Epithelial cell of alveolus of lung (primary cell): ENCODE measurements around the gene SLC22A31. TPM values are rescaled to one million over a fixed set of nuclear protein-coding genes. Genes with fewer than 3 reads are reported as not detected.

Experiments
- total RNA-seq: library from RNA; depleted of rRNA; stranded (reverse); fragments of >200 nt; gene quantifications from 2 replicates; pipeline ENCODE4 v1.2.1, GENCODE V29; 2015

Gene SLC22A31
- total RNA-seq: 11.1 TPM in 1 of 2 replicates, not detected in the other

DNA sequence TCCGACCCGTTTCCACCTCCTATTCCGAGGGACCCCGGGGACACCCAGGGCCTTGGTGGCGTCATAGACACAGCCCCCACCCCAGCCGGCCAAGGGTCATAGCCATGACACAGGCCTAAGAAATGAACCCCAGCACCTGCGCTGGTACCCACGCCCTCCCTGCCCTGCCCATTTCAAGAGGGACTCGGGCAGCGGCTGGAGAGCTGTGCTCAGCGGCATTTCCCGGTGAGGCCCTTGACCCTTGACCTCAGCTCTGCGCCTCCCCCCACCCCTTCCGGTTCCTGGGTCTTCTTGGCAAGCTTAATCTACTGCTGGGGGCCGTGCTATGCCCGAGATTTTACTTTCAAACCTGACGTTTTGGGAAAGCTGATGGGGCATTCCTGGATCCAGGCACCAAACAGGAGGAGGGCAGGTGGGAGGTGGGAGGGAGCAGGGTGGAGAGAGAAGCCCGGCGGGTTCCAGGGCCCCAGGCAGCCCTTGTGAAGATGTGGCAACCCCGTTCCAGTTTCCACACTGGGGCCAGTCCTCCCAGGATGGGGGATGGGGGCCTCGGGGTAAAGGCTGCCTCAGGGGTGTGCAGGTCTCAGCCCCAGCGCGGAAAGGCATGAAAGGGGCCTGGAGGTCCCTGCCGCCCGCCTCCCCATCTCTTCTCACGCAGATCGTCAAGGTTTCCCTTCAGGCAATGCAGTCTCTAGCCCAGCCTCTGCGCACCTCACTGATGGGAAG is at the start of gene SLC22A31:
Gene SLC22A31 (minus strand): TSS at position 414 of the 726 bp plus-strand sequence. CDS start 36 bp downstream, at position 378.

DNA sequence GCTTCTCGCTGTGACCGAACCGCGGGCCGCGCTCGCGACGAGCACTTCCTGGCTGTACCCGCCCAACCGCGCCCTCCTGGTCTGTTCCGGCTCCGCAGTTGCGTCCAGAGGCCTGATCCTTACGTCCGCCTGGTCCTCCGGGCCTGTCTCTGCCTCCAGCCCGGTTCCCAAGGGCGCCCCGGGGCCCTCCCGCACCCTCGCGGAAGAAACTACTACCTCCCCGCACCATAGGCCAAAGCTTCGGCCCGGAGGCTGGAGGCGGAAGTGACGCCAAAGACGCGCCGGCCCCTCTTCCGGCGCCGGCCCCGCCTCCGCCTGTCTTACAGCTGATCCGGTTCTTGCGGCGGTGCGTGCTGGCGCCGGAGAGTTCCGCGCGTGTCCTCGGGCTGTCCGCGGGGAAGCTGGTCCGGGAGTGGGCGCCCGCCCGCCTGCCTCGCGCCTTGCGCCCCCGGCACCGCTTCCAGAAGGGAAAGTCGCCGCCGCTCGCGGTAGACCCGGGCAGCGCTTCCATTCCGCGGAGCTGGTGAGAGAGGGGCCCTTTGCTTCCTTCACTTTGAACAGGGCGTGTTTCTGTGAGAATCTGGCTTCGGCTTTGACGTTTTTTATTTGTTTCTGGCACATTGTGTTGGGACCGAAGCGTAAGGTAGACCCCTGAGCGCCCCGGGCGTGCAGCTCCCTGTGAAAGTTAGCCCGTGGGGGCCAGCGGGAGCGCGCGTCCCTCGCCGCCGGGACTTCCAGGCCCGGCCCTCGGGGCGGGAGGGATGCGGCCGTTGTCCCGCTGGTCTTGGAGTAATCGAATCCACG is 17.3 kb upstream of the SLC22A31 start, which contains the start of gene ZNF778:
Gene ZNF778 (plus strand): TSS at position 316 of the 804 bp plus-strand sequence. CDS start 3,425 bp downstream, outside the sequence.

DNA sequence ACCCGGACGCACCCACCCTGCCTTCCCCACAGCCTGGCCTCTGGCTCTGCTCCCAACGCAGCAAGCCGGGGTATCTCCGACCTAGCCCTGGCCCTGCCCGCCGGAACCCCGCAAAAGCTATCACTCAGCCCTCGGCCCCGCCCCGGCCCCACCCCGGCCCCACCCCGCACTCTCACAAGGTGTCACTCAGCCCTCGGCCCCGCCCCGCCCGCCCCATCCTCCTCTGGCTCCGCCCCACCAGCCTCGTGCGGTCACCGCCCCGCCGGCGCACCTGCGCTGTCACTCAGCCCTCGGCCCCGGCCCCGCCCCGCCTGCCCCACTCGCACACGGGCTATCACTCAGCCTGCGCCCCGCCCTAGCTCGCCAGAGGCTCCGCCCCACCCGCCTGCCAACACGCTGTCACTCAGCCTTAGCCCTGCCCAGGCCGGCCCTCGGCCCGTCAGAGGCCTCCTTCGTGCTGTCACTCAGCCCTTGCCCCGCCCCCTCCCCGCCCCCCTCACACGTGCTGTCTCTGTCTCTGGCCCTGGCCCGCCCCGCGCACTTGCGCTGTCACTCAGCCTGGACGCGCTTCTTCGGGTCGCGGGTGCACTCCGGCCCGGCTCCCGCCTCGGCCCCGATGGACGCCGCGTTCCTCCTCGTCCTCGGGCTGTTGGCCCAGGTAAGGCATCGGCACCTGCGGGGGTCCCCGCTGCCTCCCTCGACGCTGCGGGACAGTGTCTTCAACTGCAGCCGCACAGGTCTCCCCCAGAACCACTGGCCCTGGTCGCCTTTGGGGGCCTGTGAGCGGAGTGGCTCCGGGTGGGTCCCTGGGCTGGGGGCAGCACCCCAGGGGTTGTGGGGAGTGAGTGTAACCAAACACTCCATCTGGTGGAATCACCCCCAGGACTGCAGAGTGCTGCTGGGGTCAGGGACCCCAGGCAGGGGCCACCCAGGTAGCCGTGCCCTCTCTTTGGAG is 28.8 kb downstream of the SLC22A31 start, which contains the start of gene CDH15:
Gene CDH15 (plus strand): TSS at position 533 of the 955 bp plus-strand sequence. CDS start 84 bp downstream, at position 617.

Other genes with a start within 250 kb of the SLC22A31 start
- gene CBFA2T3, start 223.3 kb downstream of the SLC22A31 start, total RNA-seq: not detected in 2 replicates
- gene ACSF3, start 106.7 kb downstream of the SLC22A31 start, total RNA-seq: 27.3 and 27.9 TPM in 2 replicates
- gene CDH15, start 28.8 kb downstream of the SLC22A31 start, total RNA-seq: under 0.01 and 2.4 TPM in 2 replicates
- 6.5 and 8.8 TPM in 2 replicates for gene ZNF778, start 17.2 kb upstream of the SLC22A31 start, total RNA-seq